ENCODE results near the gene REG3A. TPM values are rescaled to one million over a fixed set of nuclear protein-coding genes. Genes with fewer than 3 reads are reported as not detected.

Gene REG3A
- total RNA-seq, 1 experiment from 2014 or later = not detected

DNA sequence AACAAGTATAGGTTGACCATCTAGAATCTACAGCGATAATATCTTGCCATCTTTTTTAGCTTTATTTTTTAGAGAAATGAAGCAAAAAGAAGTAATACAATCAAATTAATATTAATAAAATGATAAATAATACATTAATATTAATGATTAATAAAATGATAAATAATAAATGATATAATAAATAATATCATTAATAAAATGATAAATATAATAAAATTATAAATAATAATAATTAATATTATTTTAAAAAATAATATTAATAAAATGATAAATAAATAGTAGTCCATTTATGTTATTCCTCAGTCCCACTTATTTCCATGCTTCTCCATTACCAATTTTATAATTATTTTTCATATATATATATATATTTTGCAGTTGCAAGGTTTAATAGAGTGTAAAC lies 3.2 kb upstream of the REG3A start:
- TF ChIP-seq, protein P1, sequence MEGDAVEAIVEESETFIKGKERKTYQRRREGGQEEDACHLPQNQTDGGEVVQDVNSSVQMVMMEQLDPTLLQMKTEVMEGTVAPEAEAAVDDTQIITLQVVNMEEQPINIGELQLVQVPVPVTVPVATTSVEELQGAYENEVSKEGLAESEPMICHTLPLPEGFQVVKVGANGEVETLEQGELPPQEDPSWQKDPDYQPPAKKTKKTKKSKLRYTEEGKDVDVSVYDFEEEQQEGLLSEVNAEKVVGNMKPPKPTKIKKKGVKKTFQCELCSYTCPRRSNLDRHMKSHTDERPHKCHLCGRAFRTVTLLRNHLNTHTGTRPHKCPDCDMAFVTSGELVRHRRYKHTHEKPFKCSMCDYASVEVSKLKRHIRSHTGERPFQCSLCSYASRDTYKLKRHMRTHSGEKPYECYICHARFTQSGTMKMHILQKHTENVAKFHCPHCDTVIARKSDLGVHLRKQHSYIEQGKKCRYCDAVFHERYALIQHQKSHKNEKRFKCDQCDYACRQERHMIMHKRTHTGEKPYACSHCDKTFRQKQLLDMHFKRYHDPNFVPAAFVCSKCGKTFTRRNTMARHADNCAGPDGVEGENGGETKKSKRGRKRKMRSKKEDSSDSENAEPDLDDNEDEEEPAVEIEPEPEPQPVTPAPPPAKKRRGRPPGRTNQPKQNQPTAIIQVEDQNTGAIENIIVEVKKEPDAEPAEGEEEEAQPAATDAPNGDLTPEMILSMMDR (conservative IDR thresholded peaks at IDR 0.05) = no peak
- H2AK5ac ChIP-seq (ENCODE audit: insufficient read length, low read length) = no peak overlapping the region

More for the DNA sequence above, 3.2 kb upstream of the REG3A start:
- H3K4me1 Mint-ChIP-seq = no peaks in the 10 kb centered on the region; a peak in 1 of 4 replicates
- Histone ChIP-seq H2BK5ac (ENCODE audit: insufficient read length, low read length) (no peak overlapping the region), H3K4me2 (ENCODE audit: insufficient read depth, insufficient read length, low read length) (no peak overlapping the region), H3K4me1 (ENCODE audit: insufficient read depth, low read length) (no peaks in the 10 kb centered on the region), H2AFZ (ENCODE audit: low read length) (no peak overlapping the region), H3K27ac (ENCODE audit: insufficient read length, low read depth, low read length) (no peak overlapping the region), H3K23me2 (ENCODE audit: insufficient read length, low read depth, low read length, poor library complexity, severe bottlenecking) (no peaks in the 10 kb centered on the region), H2BK20ac (ENCODE audit: low read depth, low read length, poor library complexity, severe bottlenecking) (no peak overlapping the region), H4K91ac (ENCODE audit: insufficient read length, low read depth, low read length) (no peak overlapping the region), H2BK12ac (ENCODE audit: insufficient read length, low read depth, low read length) (no peak overlapping the region), H2BK120ac (ENCODE audit: low read depth, low read length, poor library complexity, severe bottlenecking) (no peak overlapping the region), H3K79me1 (ENCODE audit: insufficient read depth, low read depth, low read length, poor library complexity, severe bottlenecking) (no peaks in the 10 kb centered on the region), H3K4ac (ENCODE audit: low read depth, low read length) (no peak overlapping the region), H3K9me3 (ENCODE audit: control insufficient read depth, low read depth, low read length) (no peaks in the 10 kb centered on the region), H3T11ph (ENCODE audit: low read length) (no peak overlapping the region), H4K20me1 (ENCODE audit: control insufficient read depth, insufficient read depth, insufficient read length) (no peaks in the 10 kb centered on the region), H3K18ac (ENCODE audit: insufficient read length, low read depth, low read length) (no peak overlapping the region), H2BK15ac (ENCODE audit: low read depth, low read length) (no peak overlapping the region), H3K56ac (ENCODE audit: insufficient read length, low read depth, low read length) (no peak overlapping the region), H3K9ac (ENCODE audit: extremely low read depth, insufficient read length, low read length) (no peak overlapping the region), H4K5ac (ENCODE audit: insufficient read length, low read depth, low read length) (no peak overlapping the region), H3K14ac (ENCODE audit: insufficient read depth, low read length) (no peak overlapping the region), H3K79me2 (ENCODE audit: insufficient read depth, low read length) (no peaks in the 10 kb centered on the region), H3K27me3 (ENCODE audit: insufficient read depth, low read length) (no peaks in the 10 kb centered on the region), H3K23ac (ENCODE audit: insufficient read length, low read depth, low read length) (no peak overlapping the region), H4K8ac (replicated peaks; ENCODE audit: insufficient read length, low read depth, low read length) (no peak overlapping the region)
- DNase-seq = no peak
- peaks cover 3% of the 10 kb centered on the region for H3K27me3 Mint-ChIP-seq (ENCODE audit: low read depth)
- no peak overlapping the region for H3K4me3 Mint-ChIP-seq
- no peak overlapping the region for H3K27ac Mint-ChIP-seq
- H3K9me3 Mint-ChIP-seq = no peaks in the 10 kb centered on the region; a peak in 1 of 5 replicates
- no peaks in the 10 kb centered on the region; a peak in 1 of 7 replicates for H3K36me3 Mint-ChIP-seq (ENCODE audit: insufficient read depth in 1 of 3, low read depth in 3 of 3)
- no CpG with 5 or more reads among the region's 1 CpG for WGBS (ENCODE audit: extremely low coverage, insufficient read length, low lambda C conversion rate)

All from H9 (cell line).